Measurements from ENCODE around the gene TPCN2. TPM values are rescaled to one million over a fixed set of nuclear protein-coding genes. Genes with fewer than 3 reads are reported as not detected.

TPCN2 gene
- total and polyA plus RNA-seq, 2 of the 4 experiments (the other 2 are of a cell fraction), result 3.4 to 8.0 TPM

DNA sequence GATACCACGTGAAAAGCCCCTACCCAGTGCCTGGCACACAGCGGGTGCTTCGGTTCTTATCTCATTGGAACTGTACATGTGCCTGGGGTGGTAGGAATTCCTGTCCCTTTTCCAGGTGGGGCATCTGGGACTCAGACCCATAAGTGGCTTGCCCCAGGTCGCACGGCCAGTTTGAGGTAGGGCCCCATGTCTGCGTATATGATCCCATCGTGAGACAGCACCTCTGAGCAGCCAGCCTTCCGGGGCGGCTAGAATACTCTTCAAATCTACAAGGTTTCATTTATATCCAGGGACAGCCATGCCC, 73.5 kb downstream of the TPCN2 start:
- H3K27ac ChIP-seq (ENCODE audit: insufficient read depth, low read length), result no peak overlapping the region
- dilution Hi-C loops (cut with HindIII; ENCODE audit: low sequenced_read_pairs, unreplicated experiment), result no loop called here
- POLR2A ChIA-PET (ENCODE audit: unreplicated experiment), result no interaction called here

More for the DNA sequence above, 73.5 kb downstream of the TPCN2 start:
- CTCF ChIA-PET, result interaction anchor here (0.9 kb wide), 1 partner anchor 9 kb away, joined by 5 read pairs; no protein-coding TSS in a partner anchor
- no peak overlapping the region for H3K4me2 ChIP-seq (ENCODE audit: low read depth, low read length)
- no peak overlapping the region for H4K91ac ChIP-seq (ENCODE audit: insufficient read depth, low read depth, low read length)
- H2AK9ac ChIP-seq (replicated peaks; ENCODE audit: low read depth, low read length, poor library complexity), result no peak overlapping the region
- no peak overlapping the region for H3K4me3 ChIP-seq (ENCODE audit: insufficient read depth, low read depth, low read length)
- WGBS, 2 experiments (ENCODE audit: extremely low coverage in 2 of 2, insufficient read length in 1 of 2), result 92% methylated on average over 2 of the region's 9 CpGs; no CpG with 5 or more reads in 1 of the 2 experiments
- H3K9me1 ChIP-seq (ENCODE audit: insufficient read depth, low read length), result peaks cover 11% of the 10 kb centered on the region; the same call in 1 of the 2 replicates
- H3K9me3 ChIP-seq (ENCODE audit: control insufficient read depth, insufficient read depth, low read length), result peaks cover 7% of the 10 kb centered on the region
- no peaks in the 10 kb centered on the region for H3K27me3 ChIP-seq (ENCODE audit: control insufficient read depth, insufficient read depth, low read length)
- peak overlapping the region; percentile 70 for H2BK120ac ChIP-seq (ENCODE audit: low read depth, low read length)
- BruUV-seq (replicated peaks), result no TSS peak
- H2BK15ac ChIP-seq (ENCODE audit: low read depth, low read length), result no peak overlapping the region
- intact Hi-C loops (cut with micrococcal nuclease) (loop anchor here (2.0 kb wide), 1 partner anchor 375 kb away; no protein-coding TSS in a partner anchor), in situ Hi-C loops (cut with MboI; ENCODE audit: low sequenced_read_pairs) (loop anchor here (25.0 kb wide), 1 partner anchor 1065 kb away; no protein-coding TSS in a partner anchor)
- H3K18ac ChIP-seq (ENCODE audit: low read depth, low read length), result no peak overlapping the region
- no peaks in the 10 kb centered on the region for H4K20me1 ChIP-seq (ENCODE audit: insufficient read depth, low read length)
- peak overlapping the region; percentile 35 for H2BK20ac ChIP-seq (ENCODE audit: low read depth, low read length)
- no peak for TF ChIP-seq MXI1 (IDR thresholded peaks at IDR 0.05; ENCODE audit: borderline replicate concordance, low read depth, low read length)
- no peak for TF ChIP-seq RAD21 (IDR thresholded peaks at IDR 0.05; ENCODE audit: low read length)
- TF ChIP-seq, protein P1, sequence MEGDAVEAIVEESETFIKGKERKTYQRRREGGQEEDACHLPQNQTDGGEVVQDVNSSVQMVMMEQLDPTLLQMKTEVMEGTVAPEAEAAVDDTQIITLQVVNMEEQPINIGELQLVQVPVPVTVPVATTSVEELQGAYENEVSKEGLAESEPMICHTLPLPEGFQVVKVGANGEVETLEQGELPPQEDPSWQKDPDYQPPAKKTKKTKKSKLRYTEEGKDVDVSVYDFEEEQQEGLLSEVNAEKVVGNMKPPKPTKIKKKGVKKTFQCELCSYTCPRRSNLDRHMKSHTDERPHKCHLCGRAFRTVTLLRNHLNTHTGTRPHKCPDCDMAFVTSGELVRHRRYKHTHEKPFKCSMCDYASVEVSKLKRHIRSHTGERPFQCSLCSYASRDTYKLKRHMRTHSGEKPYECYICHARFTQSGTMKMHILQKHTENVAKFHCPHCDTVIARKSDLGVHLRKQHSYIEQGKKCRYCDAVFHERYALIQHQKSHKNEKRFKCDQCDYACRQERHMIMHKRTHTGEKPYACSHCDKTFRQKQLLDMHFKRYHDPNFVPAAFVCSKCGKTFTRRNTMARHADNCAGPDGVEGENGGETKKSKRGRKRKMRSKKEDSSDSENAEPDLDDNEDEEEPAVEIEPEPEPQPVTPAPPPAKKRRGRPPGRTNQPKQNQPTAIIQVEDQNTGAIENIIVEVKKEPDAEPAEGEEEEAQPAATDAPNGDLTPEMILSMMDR (conservative IDR thresholded peaks at IDR 0.05; ENCODE audit: low read depth, low read length), result no peak
- TF ChIP-seq CEBPB (IDR thresholded peaks at IDR 0.05; ENCODE audit: low read depth, low read length), result no peak
- no peak for TF ChIP-seq USF2 (IDR thresholded peaks at IDR 0.05; ENCODE audit: low read depth, low read length)
- TF ChIP-seq NFE2L2 (IDR thresholded peaks at IDR 0.05; ENCODE audit: low read depth, low read length), result no peak
- TF ChIP-seq MAFK (IDR thresholded peaks at IDR 0.05; ENCODE audit: low read depth, low read length), result no peak
- TF ChIP-seq RFX5 (IDR thresholded peaks at IDR 0.05; ENCODE audit: low read depth, low read length), result no peak
- TF ChIP-seq FOS (IDR thresholded peaks at IDR 0.05; ENCODE audit: low read depth, low read length), result no peak
- no peak for TF ChIP-seq CHD1 (IDR thresholded peaks at IDR 0.05; ENCODE audit: low read depth, low read length)
- no peak for TF ChIP-seq BHLHE40 (IDR thresholded peaks at IDR 0.05; ENCODE audit: low read depth, low read length)
- TF ChIP-seq RCOR1 (IDR thresholded peaks at IDR 0.05; ENCODE audit: insufficient replicate concordance, low read length), result no peak
- no peak for TF ChIP-seq POLR2A (IDR thresholded peaks at IDR 0.05; ENCODE audit: low read depth, low read length)
- TF ChIP-seq, protein P2, sequence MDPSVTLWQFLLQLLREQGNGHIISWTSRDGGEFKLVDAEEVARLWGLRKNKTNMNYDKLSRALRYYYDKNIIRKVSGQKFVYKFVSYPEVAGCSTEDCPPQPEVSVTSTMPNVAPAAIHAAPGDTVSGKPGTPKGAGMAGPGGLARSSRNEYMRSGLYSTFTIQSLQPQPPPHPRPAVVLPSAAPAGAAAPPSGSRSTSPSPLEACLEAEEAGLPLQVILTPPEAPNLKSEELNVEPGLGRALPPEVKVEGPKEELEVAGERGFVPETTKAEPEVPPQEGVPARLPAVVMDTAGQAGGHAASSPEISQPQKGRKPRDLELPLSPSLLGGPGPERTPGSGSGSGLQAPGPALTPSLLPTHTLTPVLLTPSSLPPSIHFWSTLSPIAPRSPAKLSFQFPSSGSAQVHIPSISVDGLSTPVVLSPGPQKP (IDR thresholded peaks at IDR 0.05; ENCODE audit: borderline replicate concordance, low read depth, low read length), result no peak
- H3K23ac ChIP-seq (ENCODE audit: low read depth, low read length), result no peak overlapping the region
- DNase-seq (no peak), ATAC-seq (ENCODE audit: low read depth) (no peak; the same call in 1 of the 2 replicates)
- H4K8ac ChIP-seq (ENCODE audit: low read depth in 2 of 2, low read length in 2 of 2), result no peak overlapping the region; a peak in 1 of 4 replicates
- no peaks in the 10 kb centered on the region for H3K79me1 ChIP-seq (ENCODE audit: low read depth in 1 of 2, low read length in 2 of 2)
- H3K4me1 ChIP-seq (ENCODE audit: control insufficient read depth, insufficient read depth, low read length), result peaks cover 17% of the 10 kb centered on the region
- no peak overlapping the region for H2BK5ac ChIP-seq (ENCODE audit: low read depth, low read length, poor library complexity, severe bottlenecking)
- H2AFZ ChIP-seq (replicated peaks; ENCODE audit: low read length, poor library complexity), result no peak overlapping the region
- H4K5ac ChIP-seq (ENCODE audit: low read depth, low read length), result no peak overlapping the region
- H3K36me3 ChIP-seq (ENCODE audit: control insufficient read depth, insufficient read depth, low read length), result no peaks in the 10 kb centered on the region
- H3K14ac ChIP-seq (replicated peaks; ENCODE audit: low read depth, low read length), result no peak overlapping the region
- peak overlapping the region; percentile 53; the same call in 1 of the 2 replicates for H3K4ac ChIP-seq (ENCODE audit: low read depth, low read length)
- H3K56ac ChIP-seq (ENCODE audit: extremely low read depth, insufficient read depth, low read length), result no peak overlapping the region
- no peak overlapping the region for H3K9ac ChIP-seq (ENCODE audit: low read depth, low read length)
- peak overlapping the region; percentile 77; the same call in 1 of the 2 replicates for H2AK5ac ChIP-seq (ENCODE audit: low read depth, low read length)

All from IMR-90 (cell line).